Activated CD8-positive, alpha-beta T cell treated with anti-CD3 and anti-CD28 coated beads for 36 hours (primary cell): ENCODE data around the gene BTN1A1. TPM values are rescaled to one million over a fixed set of nuclear protein-coding genes. Genes with fewer than 3 reads are reported as not detected.
A peak's percentile ranks its signal among the peaks of the same experiment; 100 is the strongest.

Experiments
- ATAC-seq: fragments of 200-7000 bp; cut with Tn5 transposase; one replicate; pipeline ENCODE4 v1.10.0; 2021; ENCODE audit warnings: mild to moderate bottlenecking, moderate library complexity
- CTCF ChIA-PET: fragments of 350-600 bp; sonication (Branson Sonifier 250); formaldehyde crosslinking; loops from one replicate; lab custom pipeline; 2021; ENCODE audit warnings: antibody characterized with exemption; lab: Charles Lee
- POLR2A ChIA-PET: fragments of 350-600 bp; sonication (Branson Sonifier 250); formaldehyde crosslinking; loops from one replicate; lab custom pipeline; 2021; ENCODE audit warnings: antibody characterized with exemption; lab: Charles Lee
- DNase-seq: peaks from one replicate; pipeline ENCODE4 v3.0.0-alpha.2; 2020
- H3K27ac Mint-ChIP-seq: one replicate; pipeline ENCODE4 v1.8.0; 2021; ENCODE audit warnings: mild to moderate bottlenecking, mixed read lengths
- H3K27me3 Mint-ChIP-seq: one replicate; pipeline ENCODE4 v1.8.0; 2021; ENCODE audit warnings: mixed read lengths
- H3K36me3 Mint-ChIP-seq: one replicate; pipeline ENCODE4 v1.8.0; 2021; ENCODE audit warnings: low read depth, mixed read lengths
- H3K4me1 Mint-ChIP-seq: one replicate; pipeline ENCODE4 v1.8.0; 2021; ENCODE audit warnings: low read depth, mixed read lengths
- H3K4me3 Mint-ChIP-seq: one replicate; pipeline ENCODE4 v1.8.0; 2021; ENCODE audit warnings: mild to moderate bottlenecking, moderate library complexity, mixed read lengths
- H3K9me3 Mint-ChIP-seq: one replicate; pipeline ENCODE4 v1.8.0; 2021; ENCODE audit warnings: mixed read lengths
- CTCF ChIP-seq: fragments of 200-600 bp; IDR thresholded peaks from one replicate; pipeline ENCODE4 v1.8.0; 2022; ENCODE audit warnings: antibody characterized with exemption, mild to moderate bottlenecking
- intact Hi-C: fragments of 100-400 bp; cut with micrococcal nuclease; formaldehyde crosslinking; loops from one replicate; pipeline ENCODE4 v1.10.0; 2022
- total RNA-seq, 2 experiments: library from RNA; stranded (reverse); gene quantifications; one replicate each; pipeline ENCODE4 v1.2.3, GENCODE V29; 2021

Gene BTN1A1
- total RNA-seq, 2 experiments from 2014 or later: 0.11 TPM; not detected in 1

- ATAC-seq: peak; percentile 42
- Mint-ChIP-seq H3K4me1 (peaks cover 13% of the 10 kb centered on the region), H3K4me3 (peak overlapping the region; percentile 88), H3K36me3 (peaks cover 12% of the 10 kb centered on the region), H3K27me3 (no peaks in the 10 kb centered on the region), H3K27ac (peak overlapping the region; percentile 89), H3K9me3 (no peaks in the 10 kb centered on the region)
- intact Hi-C loops: loop anchor here (5.0 kb wide), 2 partner anchors 218 to 238 kb away; no protein-coding TSS in a partner anchor
- no peak for TF ChIP-seq CTCF
- ChIA-PET CTCF (interaction anchor here (1.4 to 4.2 kb wide), 4 partner anchors 13 to 209 kb away, joined by 4 to 17 read pairs (median 5); partner anchors contain the start of gene HMGN4), POLR2A (interaction anchor here (0.7 to 2.6 kb wide), 6 partner anchors 9 to 1245 kb away, joined by 3 to 18 read pairs (median 4); partner anchors contain the start of gene HMGN4)
- peak; percentile 72 for DNase-seq
Observed at GRCh38 chr6:26550250-26550993, 50.3 kb downstream of the BTN1A1 start.

- no peak overlapping the region for H3K27ac Mint-ChIP-seq
- ChIA-PET CTCF (interaction anchor here (1.4 to 5.5 kb wide), 6 partner anchors 11 to 211 kb away, joined by 5 to 22 read pairs (median 8); partner anchors contain the start of genes ABT1 and HMGN4), POLR2A (interaction anchor here (1.0 to 2.6 kb wide), 2 partner anchors 15 to 20 kb away, joined by 6 to 18 read pairs; partner anchors contain the start of gene HMGN4)
- peaks cover 20% of the 10 kb centered on the region for H3K4me1 Mint-ChIP-seq
- H3K36me3 Mint-ChIP-seq: peaks cover under 1% of the 10 kb centered on the region
- no peaks in the 10 kb centered on the region for H3K9me3 Mint-ChIP-seq
- intact Hi-C loops: loop anchor here (2.0 to 5.0 kb wide), 3 partner anchors 15 to 240 kb away; no protein-coding TSS in a partner anchor
- DNase-seq: no peak
- no peak for ATAC-seq
- H3K4me3 Mint-ChIP-seq: no peak overlapping the region
- no peak for TF ChIP-seq CTCF
- H3K27me3 Mint-ChIP-seq: no peaks in the 10 kb centered on the region
Observed at GRCh38 chr6:26552205-26552604, 52.1 kb downstream of the BTN1A1 start.

GRCh38 chr6:26552640-26553188, 52.6 kb downstream of the BTN1A1 start:
- no peak overlapping the region for H3K4me3 Mint-ChIP-seq
- TF ChIP-seq CTCF: no peak
- no peak for DNase-seq
- H3K36me3 Mint-ChIP-seq: no peaks in the 10 kb centered on the region
- no peak for ATAC-seq
- peaks cover 20% of the 10 kb centered on the region for H3K4me1 Mint-ChIP-seq
- ChIA-PET POLR2A (interaction anchor here (1.6 to 3.2 kb wide), 4 partner anchors 15 to 230 kb away, joined by 3 to 18 read pairs (median 10); partner anchors contain the start of gene HMGN4), CTCF (interaction anchor here (2.1 to 5.5 kb wide), 4 partner anchors 11 to 43 kb away, joined by 7 to 22 read pairs (median 13); partner anchors contain the start of genes ABT1 and HMGN4)
- H3K27ac Mint-ChIP-seq: no peak overlapping the region
- intact Hi-C loops: loop anchor here (2.0 to 5.0 kb wide), 3 partner anchors 16 to 240 kb away; no protein-coding TSS in a partner anchor
- H3K9me3 Mint-ChIP-seq: no peaks in the 10 kb centered on the region
- H3K27me3 Mint-ChIP-seq: no peaks in the 10 kb centered on the region

- peak; percentile 87 for DNase-seq
- TF ChIP-seq CTCF: no peak
- ATAC-seq: peak; percentile 53
Observed at GRCh38 chr6:26553264-26553634, 53.1 kb downstream of the BTN1A1 start.

More at GRCh38 chr6:26553264-26553634, 53.1 kb downstream of the BTN1A1 start:
- Mint-ChIP-seq H3K4me3 (no peak overlapping the region), H3K4me1 (peaks cover 20% of the 10 kb centered on the region), H3K27me3 (no peaks in the 10 kb centered on the region), H3K9me3 (no peaks in the 10 kb centered on the region), H3K27ac (no peak overlapping the region), H3K36me3 (no peaks in the 10 kb centered on the region)
- intact Hi-C loops: loop anchor here (2.0 to 5.0 kb wide), 3 partner anchors 16 to 241 kb away; no protein-coding TSS in a partner anchor
- ChIA-PET CTCF (interaction anchor here (0.6 to 5.5 kb wide), 8 partner anchors 12 to 224 kb away, joined by 3 to 22 read pairs (median 7); partner anchors contain the start of genes ABT1 and HMGN4), POLR2A (interaction anchor here (0.5 to 3.2 kb wide), 5 partner anchors 16 to 230 kb away, joined by 3 to 14 read pairs (median 4); partner anchors contain the start of gene HMGN4)
